Panc1 (cell line): ENCODE measurements around the gene TRAPPC10. TPM values are rescaled to one million over a fixed set of nuclear protein-coding genes. Genes with fewer than 3 reads are reported as not detected.

ENCODE experiments used
- ATAC-seq: fragments of 200-7000 bp; cut with Tn5 transposase; 2 replicates; pipeline ENCODE4 v1.9.1; 2020; ENCODE audit warnings: mild to moderate bottlenecking, moderate library complexity
- BruUV-seq: library from RNA; stranded (reverse); fragments of 400-500 nt; replicated peaks from 2 replicates; lab custom pipeline; 2021; lab: Mats Ljungman, UMichigan
- CTCF ChIA-PET: fragments of 300-600 bp; sonication (Branson Sonifier 250); formaldehyde crosslinking; loops from one replicate; lab custom pipeline; 2022; ENCODE audit warnings: antibody characterized with exemption; lab: Charles Lee
- POLR2A ChIA-PET: fragments of 300-600 bp; sonication (Branson Sonifier 250); formaldehyde crosslinking; loops from one replicate; lab custom pipeline; 2022; ENCODE audit warnings: antibody characterized with exemption; lab: Charles Lee
- DNase-seq: peaks from one replicate; pipeline ENCODE4 v3.0.0-alpha.2; 2010; ENCODE audit warnings: low read depth, low spot score
- H3K27ac ChIP-seq: 2 replicates; pipeline ENCODE4 v1.5.1; 2011; ENCODE audit warnings: mild to moderate bottlenecking, low read length, inconsistent platforms
- H3K27me3 ChIP-seq: fragments of 200-500 bp; sonication (Bioruptor generic); 2 replicates; pipeline ENCODE4 v1.6.0; 2014; ENCODE audit warnings: low read length, inconsistent platforms; ENCODE audit not compliant: control insufficient read depth, insufficient read depth
- H3K36me3 ChIP-seq: fragments of 200-500 bp; sonication (Bioruptor generic); 2 replicates; pipeline ENCODE4 v1.5.1; 2014; ENCODE audit warnings: inconsistent platforms, mild to moderate bottlenecking, low read length, moderate library complexity; ENCODE audit not compliant: control insufficient read depth, insufficient read depth
- H3K4me1 ChIP-seq: 2 replicates; pipeline ENCODE4 v1.5.1; 2011; ENCODE audit warnings: inconsistent platforms, mild to moderate bottlenecking, low read length, moderate library complexity; ENCODE audit not compliant: control insufficient read depth, insufficient read depth
- H3K4me3 ChIP-seq, 2 experiments: 2 replicates each; pipeline ENCODE4 v1.5.1; 2011 to 2012; ENCODE audit warnings: low read depth in 2 of 2, low read length in 2 of 2, mild to moderate bottlenecking in 2 of 2, inconsistent platforms in 1 of 2, moderate library complexity in 1 of 2
- H3K9me3 ChIP-seq: fragments of 200-500 bp; sonication (Bioruptor generic); 2 replicates; pipeline ENCODE4 v1.5.1; 2014; ENCODE audit warnings: low read depth, mild to moderate bottlenecking, inconsistent platforms, low read length, moderate library complexity; ENCODE audit not compliant: control insufficient read depth, insufficient read depth
- CTCF ChIP-seq: fragments of 450-650 bp; IDR thresholded peaks from 2 replicates; pipeline ENCODE4 v1.5.1; 2017; ENCODE audit warnings: mild to moderate bottlenecking
- POLR2AphosphoS5 ChIP-seq: IDR thresholded peaks from 2 replicates; pipeline ENCODE4 v1.6.1; 2012; ENCODE audit warnings: mild to moderate bottlenecking, low read depth, low read length, moderate library complexity
- SIN3A ChIP-seq: IDR thresholded peaks from 2 replicates; pipeline ENCODE4 v1.6.1; 2012; ENCODE audit warnings: low read depth, mild to moderate bottlenecking, low read length, moderate library complexity, borderline replicate concordance; ENCODE audit not compliant: insufficient read depth
- TCF7L2 ChIP-seq: IDR thresholded peaks from 2 replicates; pipeline ENCODE4 v1.6.1; 2011; ENCODE audit warnings: mild to moderate bottlenecking, low read depth, low read length, inconsistent platforms
- in situ Hi-C: cut with HindIII; loops from 2 replicates; pipeline ENCODE4 v1.10.0; 2016; ENCODE audit warnings: low sequenced_read_pairs, low pct_unique_long_range_greater_than_20kb
- intact Hi-C: fragments of 100-400 bp; cut with micrococcal nuclease; formaldehyde crosslinking; loops from one replicate; pipeline ENCODE4 v1.10.0; 2022; ENCODE audit not compliant: unreplicated experiment
- total RNA-seq: library from RNA; stranded (reverse); gene quantifications from one replicate; pipeline ENCODE4 v1.2.1, GENCODE V29; 2021; ENCODE audit not compliant: unreplicated experiment
- TF ChIP-seq, protein P1 (sequence below), 2 experiments: IDR thresholded peaks; 2 replicates each; pipeline ENCODE4 v1.6.1; 2011 to 2012; ENCODE audit warnings: low read depth in 2 of 2, control low read depth in 1 of 2, low read length in 1 of 2, mild to moderate bottlenecking in 1 of 2, moderate library complexity in 1 of 2; ENCODE audit not compliant: insufficient read depth in 1 of 2

Gene TRAPPC10
- total RNA-seq, 1 experiment from 2014 or later: 34.5 TPM

GRCh38 chr21:43984905-43985689 is 27.0 kb upstream of the TRAPPC10 start:
- DNase-seq (no peak), ATAC-seq (no peak)
- no TSS peak for BruUV-seq
- H3K36me3 ChIP-seq: no peaks in the 10 kb centered on the region
- H3K4me1 ChIP-seq: no peaks in the 10 kb centered on the region
- ChIA-PET POLR2A (no interaction called here), CTCF (no interaction called here)
- H3K27ac ChIP-seq: no peak overlapping the region
- no peaks in the 10 kb centered on the region for H3K27me3 ChIP-seq
- TF ChIP-seq SIN3A (no peak), POLR2AphosphoS5 (no peak), CTCF (no peak), TCF7L2 (no peak)
- TF ChIP-seq, protein P1, sequence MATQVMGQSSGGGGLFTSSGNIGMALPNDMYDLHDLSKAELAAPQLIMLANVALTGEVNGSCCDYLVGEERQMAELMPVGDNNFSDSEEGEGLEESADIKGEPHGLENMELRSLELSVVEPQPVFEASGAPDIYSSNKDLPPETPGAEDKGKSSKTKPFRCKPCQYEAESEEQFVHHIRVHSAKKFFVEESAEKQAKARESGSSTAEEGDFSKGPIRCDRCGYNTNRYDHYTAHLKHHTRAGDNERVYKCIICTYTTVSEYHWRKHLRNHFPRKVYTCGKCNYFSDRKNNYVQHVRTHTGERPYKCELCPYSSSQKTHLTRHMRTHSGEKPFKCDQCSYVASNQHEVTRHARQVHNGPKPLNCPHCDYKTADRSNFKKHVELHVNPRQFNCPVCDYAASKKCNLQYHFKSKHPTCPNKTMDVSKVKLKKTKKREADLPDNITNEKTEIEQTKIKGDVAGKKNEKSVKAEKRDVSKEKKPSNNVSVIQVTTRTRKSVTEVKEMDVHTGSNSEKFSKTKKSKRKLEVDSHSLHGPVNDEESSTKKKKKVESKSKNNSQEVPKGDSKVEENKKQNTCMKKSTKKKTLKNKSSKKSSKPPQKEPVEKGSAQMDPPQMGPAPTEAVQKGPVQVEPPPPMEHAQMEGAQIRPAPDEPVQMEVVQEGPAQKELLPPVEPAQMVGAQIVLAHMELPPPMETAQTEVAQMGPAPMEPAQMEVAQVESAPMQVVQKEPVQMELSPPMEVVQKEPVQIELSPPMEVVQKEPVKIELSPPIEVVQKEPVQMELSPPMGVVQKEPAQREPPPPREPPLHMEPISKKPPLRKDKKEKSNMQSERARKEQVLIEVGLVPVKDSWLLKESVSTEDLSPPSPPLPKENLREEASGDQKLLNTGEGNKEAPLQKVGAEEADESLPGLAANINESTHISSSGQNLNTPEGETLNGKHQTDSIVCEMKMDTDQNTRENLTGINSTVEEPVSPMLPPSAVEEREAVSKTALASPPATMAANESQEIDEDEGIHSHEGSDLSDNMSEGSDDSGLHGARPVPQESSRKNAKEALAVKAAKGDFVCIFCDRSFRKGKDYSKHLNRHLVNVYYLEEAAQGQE (IDR thresholded peaks at IDR 0.05; ENCODE audit: insufficient read depth in 1 of 2, low read depth in 2 of 2, low read length in 1 of 2): no peak
- no peak overlapping the region for H3K4me3 ChIP-seq
- intact Hi-C loops (no loop called here), in situ Hi-C loops (no loop called here)
- H3K9me3 ChIP-seq: no peaks in the 10 kb centered on the region

DNA sequence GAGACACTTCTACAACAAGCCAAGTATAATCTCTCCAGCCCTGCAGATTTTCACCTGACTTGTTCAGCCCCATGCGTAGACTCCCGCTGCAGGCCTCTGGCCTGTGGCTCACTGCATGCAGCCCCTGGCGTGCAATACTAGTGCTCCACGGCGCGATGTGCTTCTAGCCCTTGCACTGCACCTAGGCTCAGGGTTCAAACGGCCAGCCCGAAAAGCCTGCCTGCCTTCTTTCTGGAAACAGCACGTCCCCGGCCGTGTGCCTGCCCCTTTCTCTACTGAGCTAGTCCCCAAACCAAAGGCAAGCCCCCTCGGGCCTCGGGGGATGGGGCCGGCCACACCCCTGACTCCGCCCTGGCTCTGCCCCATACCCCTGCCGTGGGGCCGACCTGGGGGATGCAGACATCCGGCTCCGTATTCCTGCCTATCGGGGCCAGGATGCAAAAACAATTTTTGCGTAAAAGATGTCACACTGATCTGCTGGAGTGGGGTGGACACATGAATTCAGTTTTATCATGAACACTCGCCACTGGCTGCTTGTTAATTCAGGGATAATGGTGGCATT is 26.3 kb upstream of the TRAPPC10 start:
- TF ChIP-seq CTCF (no peak), SIN3A (no peak), TCF7L2 (no peak), POLR2AphosphoS5 (no peak)
- TF ChIP-seq, protein P1 (IDR thresholded peaks at IDR 0.05; ENCODE audit: insufficient read depth in 1 of 2, low read depth in 2 of 2, low read length in 1 of 2): no peak
- ChIA-PET CTCF (no interaction called here), POLR2A (no interaction called here)
- no peaks in the 10 kb centered on the region for H3K4me1 ChIP-seq
- no peak for DNase-seq
- no TSS peak for BruUV-seq
- ATAC-seq: no peak
- H3K4me3 ChIP-seq: no peak overlapping the region
- in situ Hi-C loops: no loop called here
- H3K36me3 ChIP-seq: no peaks in the 10 kb centered on the region
- no peak overlapping the region for H3K27ac ChIP-seq
- intact Hi-C loops: no loop called here
- H3K27me3 ChIP-seq: no peaks in the 10 kb centered on the region
- H3K9me3 ChIP-seq: no peaks in the 10 kb centered on the region
